ENCODE data around the gene SINHCAF.

GRCh38 chr12:31300783-31301182 lies 25.2 kb downstream of the SINHCAF start:
- TF ChIP-seq CTCF (IDR thresholded peaks at IDR 0.05) (no peak), POLR2A (IDR thresholded peaks at IDR 0.05) (no peak)
